ENCODE results near the gene C6orf62.
"Not testable (repeated sequence)": the region's sequence is repeated elsewhere in the genome, so short reads cannot be mapped to it uniquely, and the experiment has no call there.

Gene C6orf62

DNA sequence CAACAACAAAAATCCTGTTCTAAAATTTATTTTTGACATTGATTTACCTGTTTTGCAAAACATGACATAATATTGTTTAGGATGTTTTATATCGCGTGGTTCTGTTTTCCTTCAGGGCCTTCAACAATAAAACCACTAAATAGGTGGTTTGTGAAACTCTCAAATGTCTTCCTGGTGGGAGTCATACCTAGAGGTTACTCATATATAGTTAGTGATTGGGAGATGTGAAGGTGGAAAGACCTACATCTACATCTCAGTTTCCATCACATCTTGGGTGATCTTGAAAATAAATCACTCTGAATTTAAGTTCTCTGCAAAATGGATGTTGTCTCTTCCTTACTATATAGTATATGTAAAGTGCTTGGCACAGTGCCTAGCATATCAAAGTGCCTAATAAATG, 22.9 kb downstream of the C6orf62 start:
- no peak for DNase-seq

DNA sequence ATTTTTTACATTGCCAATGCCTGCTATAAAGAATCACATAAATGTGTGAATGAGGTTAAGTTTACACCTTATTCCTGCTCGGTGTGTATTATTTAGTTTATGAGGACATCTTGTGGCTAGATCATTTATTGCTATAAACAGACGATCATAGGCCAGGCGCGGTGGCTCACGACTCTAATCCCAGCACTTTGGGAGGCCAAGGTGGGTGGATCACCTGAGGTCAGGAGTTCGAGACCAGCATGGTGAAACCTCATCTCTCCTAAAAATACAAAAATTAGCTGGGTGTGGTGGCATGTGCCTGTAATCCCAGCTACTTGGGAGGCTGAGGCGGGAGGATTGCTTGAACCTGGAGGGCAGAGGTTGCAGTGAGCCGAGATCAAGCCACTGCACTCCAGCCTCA, 23.3 kb downstream of the C6orf62 start:
- DNase-seq: peak in 3 of 5 experiments; percentile 17 to 61 (median 23)

DNA sequence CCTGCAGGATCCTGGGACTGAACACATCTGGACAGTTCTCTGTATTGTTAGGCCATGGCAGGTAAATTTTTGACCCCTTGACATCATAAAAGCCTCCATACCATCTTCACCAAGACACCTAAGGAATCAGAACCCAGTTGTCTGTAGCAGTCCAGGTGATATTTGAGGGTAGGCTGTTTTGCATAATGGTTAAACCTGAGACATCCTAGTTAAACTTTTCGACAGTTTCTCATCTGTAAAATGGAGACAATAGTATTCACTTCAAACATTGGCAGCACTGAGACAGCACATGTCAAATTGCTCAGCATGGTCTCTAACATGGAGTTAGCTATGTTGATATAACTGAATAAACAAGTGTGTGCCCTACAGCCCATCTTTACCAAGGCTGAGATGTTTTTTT, 24.8 kb downstream of the C6orf62 start:
- DNase-seq: no peak

DNA sequence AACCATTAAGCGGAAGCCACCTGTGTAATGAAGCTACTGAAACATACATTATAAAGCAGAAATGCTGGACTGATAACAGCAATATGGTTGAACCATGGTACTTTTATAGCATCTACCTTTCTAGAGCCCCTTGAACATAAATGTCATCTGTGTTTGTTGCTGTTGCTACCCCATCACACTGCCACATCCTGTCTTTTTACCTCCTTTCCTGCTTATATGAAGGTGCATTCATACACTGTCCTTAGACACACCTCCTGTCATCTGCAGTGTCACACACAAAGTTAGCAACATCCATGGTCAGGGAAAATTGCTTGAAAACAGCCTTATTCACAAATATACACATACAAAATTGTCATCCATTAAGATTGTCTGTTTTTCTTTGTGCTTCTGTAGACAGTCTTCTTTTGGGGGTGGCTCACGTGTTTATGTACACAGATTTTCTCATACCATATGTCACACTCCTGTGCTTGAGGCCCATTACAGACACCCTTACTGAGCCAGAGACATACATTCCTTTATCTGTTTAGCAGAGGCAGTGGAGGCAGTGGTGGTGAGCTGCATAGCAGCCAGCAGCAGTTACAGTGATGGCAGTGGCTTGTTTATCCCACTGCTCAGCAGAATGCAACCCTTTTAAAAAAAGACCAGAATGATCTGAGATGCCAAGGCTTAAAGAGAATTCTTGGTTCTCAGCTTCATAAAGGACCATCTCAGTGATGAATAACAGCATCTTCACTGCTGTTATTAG, 25.9 kb downstream of the C6orf62 start:
- peak in 1 of 5 experiments; percentile 21 for DNase-seq

DNA sequence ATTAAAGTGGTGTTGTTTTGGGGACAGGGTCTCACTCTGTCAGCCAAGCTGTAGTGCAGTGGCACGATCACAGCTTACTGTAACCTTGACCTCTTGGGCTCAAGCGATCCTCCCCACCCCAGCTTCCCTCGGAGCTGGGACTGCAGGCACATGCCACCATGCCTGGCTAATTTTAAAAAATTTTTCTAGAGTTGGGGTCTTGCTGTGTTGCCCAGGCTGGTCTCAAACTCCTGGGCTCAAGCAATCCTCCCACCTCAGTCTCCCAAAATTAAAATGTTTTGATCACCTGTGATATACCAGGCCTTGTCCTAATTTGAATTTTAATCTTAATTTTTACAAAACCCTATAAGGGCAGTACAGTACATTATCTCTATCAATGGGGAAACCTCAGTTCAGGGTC, 26.5 kb downstream of the C6orf62 start:
- no peak for DNase-seq

DNA sequence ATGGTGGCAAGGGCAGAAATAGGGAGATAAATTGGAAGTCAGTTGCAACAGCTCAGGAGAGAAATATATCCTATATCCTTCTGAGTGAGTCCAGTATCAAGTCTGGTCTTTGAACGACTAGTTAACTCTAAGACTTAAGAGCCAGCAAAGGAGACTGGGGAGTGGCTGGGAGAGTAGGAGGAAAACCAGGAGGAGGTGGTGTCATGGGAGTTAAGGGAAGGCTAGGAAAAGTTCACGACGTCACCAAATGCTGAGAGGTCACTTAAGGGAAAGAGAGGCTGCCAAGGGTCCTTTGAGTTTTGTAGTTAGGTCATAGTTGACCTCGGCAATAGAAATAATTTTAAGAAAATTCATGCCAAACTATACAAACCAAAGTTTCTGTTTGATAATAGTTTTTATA, 27.0 kb downstream of the C6orf62 start:
- DNase-seq: no peak

DNA sequence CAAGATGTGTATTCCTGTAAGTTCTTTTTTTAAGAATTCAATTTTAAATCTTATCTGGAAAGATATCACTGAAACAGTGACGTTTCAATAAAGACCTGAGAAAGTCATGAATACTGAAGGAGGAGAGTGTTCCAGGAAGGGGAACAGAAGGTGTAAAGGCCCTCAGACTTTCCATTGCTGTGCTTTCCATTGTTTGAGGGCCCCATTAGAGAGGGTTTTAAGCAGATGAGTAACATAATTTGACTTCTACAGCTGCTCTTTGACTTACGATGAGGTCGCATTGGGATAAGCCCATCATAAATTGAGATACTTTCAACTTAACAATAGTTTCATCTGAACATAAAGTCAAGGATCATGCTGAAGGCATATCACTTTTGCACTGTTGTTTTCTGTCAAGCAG, 27.4 kb downstream of the C6orf62 start:
- DNase-seq: no peak

DNA sequence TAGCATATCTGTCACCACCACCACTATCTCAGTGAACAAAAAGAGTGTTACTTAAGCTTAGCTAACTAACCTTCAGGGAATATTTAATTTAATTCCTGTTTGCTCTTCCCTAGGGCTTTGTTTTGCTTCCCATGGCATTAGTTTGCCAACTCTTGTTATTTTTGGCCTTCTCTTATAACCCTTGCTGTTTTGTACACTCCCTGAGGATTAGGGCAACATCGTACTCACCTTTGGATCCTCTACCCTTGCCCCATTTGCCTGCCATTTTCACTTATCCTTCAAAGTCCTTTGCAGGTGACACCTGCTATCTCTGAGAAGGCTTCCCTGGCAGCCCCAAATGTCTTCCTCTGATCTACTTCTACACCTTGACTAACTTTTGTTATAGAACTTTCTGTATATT, 28.4 kb downstream of the C6orf62 start:
- no peak for DNase-seq

DNA sequence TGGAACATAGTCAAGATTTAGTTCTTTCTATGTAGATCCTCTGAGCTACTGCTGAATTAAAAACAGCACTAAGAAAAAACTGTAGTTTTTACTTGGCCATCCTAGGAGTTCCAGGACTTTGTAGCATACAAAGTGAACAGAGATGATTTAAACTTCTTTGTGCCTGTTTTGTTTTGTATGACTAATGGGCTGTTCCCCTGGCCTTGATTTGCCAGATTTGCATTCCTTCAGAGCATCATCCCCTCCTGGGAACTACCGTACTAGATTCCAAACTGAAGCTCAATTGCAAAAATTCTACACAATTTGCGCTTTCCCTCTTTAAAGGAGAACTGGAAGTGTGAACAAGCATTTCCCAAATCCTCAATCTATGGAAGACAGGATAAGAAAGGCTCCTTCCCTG, 29.0 kb downstream of the C6orf62 start:
- DNase-seq: no peak

DNA sequence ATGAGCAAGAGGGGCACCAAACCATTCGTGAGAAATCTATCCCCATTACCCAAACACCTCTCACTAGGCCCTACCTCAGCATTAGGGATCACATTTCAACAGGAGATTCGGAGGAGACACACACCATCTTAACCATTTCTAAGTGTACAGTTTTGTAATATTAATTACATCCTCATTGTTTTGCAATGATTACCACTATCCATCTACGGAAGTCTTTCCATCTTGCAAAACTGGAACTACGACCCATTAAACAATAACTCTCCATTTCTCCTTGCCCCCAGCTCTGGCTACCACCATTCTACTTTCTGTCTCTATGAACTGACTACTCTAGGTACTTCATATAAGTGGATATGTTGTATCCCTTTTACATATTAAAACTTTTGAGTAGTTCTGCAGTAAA, 32.0 kb downstream of the C6orf62 start:
- no peak for DNase-seq

DNA sequence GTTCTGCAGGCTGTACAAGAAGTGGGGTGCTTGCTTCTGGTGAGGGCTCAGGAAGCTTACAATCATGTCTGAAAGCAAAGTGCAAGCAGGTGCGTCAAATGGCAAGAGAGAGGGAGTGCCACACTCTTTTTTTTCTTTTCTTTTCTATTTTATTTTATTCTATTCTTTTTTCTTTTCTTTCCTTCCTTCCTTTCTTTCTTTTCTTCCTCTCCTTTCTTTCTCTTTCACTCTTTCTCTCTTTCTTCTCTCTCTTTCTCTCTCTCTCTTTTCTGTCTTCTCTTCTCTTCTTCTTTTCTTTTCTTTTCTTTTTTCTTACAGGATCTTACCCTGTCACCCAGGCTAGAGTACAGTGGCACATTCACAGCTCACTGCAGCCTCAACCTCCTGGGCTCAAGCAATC, 32.5 kb downstream of the C6orf62 start:
- no peak for DNase-seq

DNA sequence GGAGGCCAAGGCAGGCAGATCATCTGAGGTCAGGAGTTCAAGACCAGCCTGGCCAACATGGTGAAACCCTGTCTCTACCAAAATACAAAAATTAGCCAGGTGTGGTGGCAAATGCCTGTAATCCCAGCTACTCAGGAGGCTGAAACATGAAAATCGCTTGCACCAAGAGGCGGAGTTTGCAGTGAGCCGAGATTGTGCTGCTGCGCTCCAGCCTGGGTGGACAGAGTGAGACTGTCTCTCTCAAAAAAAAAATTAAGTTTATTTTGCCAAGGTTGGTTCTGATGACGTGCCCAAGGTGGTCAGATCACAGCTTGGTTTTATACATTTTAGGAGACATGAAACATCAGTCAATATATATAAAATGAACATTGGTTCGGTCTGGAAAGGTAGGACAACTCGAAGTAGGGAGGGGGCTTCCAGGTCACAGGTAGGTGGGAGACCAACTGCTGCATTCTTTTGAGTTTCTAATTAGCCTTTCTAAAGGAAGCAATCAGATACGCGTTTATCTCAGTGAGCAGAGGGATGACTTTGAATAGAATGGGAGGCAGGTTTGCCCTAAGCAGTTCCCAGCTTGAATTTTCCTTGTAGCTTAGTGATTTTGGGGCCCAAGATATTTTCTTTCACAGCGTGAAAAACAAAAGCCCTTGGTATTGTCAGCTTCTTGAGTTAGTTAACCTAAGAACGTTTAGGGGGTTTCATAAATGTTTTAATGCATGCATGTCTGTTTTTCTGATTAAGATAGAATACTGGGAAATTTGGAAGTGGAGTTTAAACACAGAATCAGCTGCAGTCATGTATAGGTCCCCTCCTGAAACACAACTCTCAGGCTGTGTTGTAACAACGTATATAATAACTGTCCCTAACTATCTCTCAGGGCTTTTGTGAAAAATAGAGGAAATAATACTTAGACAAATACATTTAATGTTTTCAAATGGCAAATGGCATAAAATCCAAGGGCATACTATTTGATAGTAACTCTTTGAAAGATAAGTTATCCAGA, 35.4 kb downstream of the C6orf62 start:
- DNase-seq: no peak

DNA sequence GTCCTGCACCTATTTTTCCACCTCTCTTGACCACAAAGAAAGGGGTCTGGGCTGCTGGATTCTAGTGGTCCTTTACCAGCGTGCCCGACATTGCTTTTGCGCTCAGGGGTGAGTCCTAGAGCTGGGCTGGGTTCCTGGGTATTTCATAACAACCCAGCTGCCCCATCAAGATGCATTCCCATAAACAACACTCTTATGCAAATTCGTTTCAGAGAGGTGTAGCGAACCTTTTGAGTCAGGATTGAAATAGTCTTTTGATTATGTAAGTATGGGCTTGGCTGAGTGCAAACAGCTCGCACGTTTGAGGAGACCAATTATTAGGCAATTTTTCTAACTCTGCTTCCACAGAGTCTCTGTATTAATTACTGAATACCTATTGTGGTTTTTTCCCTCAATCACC, 38.4 kb downstream of the C6orf62 start:
- no peak for DNase-seq

DNA sequence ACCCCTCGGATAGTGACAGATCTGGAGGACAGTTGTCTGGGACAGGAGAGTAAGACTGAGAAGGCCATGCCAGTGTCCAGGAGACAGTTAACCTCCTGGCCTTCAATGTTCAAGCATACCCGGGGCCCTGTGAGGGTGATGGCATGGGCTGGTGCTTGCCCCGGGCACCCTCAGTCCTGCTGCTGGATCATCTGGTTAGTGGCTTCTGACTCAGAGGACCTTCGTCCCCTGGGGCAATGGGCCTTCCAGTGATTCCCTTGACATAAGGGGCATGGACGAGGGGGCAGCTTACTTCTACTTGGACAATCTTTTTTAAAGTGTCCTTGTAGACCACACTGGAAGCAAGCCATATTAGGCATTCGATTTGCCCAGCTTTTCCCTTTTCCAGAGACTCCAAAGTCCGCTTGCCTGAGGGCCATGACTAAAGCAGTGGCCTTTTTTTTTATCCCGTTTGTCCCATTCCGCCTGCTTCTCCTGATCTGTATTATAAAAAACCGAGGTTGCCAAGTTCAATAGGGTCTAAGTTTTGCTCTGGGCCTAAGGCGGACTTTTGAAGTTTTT, 40.1 kb downstream of the C6orf62 start:
- DNase-seq: not testable (repeated sequence)

DNA sequence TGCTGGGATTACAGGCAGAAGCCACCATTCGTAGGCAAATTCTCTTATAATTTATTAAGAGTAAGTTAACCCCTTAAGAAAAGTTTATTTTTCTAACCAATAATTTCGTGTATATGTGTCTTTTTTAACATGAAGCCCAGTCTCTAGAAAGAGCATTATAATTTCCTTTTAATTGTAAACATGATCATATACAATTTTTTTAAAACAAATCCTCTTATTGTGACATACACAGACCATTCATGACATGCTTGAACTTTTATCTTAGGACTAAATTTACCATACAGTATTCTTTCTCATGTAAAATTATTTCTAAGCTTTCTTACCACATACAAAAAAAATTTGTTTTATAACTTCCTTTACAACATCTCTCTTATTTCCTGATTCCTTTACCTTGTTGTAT, 45.3 kb downstream of the C6orf62 start:
- no peak for DNase-seq

DNA sequence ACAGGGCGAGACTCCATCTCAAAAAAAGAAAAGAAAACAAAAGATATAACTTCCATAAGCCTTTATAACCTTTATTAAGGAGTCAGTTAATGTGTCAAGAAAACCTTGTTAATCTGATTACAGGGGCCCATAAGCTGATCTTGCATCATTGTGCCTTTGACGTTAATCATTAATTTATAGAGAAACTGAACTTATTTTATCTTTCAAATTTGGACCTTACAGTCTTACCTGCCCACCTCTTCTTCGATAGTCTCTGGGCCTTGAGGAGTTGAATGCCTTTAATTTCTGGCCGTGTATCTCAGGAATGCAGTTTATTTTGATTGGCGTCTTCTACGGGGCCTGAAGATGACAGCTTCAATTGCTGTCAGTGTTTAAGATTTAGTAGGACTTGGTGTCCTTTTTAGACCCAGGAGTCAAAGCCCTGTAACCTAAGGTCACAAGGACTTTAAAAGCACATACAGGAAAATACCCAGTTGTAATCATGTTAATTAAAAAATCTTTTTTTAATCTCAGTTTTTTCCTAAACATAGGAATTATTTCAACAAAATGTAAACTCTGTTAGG, 46.3 kb downstream of the C6orf62 start:
- no peak for DNase-seq

DNA sequence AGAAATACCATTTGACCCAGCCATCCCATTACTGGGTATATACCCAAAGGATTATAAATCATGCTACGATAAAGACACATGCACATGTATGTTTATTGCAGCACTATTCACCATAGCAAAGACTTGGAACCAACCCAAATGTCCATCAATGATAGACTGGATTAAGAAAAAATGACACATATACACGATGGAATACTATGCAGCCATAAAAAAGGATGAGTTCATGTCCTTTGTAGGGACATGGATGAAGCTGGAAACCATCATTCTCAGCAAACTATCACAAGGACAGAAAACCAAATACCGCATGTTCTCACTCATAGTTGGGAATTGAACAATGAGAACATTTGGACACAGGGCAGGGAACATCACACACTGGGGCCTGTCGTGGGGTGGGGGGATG, 47.9 kb downstream of the C6orf62 start:
- DNase-seq: not testable (repeated sequence)

DNA sequence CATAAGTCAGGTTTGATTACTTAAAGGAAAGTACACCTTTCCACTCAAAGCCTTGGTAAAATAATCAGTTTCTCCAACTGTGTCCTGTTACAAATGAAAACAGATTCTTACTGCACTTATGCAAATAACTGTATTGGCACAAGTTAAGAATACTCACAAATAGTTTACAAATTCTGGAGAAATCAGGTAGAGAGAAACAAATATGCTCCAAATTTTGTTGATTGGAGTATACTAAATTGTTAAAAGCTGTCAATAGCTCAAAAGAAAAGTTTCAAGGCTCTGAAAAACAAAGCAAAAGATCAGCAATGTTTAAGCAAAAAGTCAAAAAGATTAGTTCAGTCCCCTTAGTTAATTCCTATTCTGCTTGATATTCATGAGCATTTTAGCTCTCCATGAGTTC, 48.5 kb downstream of the C6orf62 start:
- DNase-seq: not testable (repeated sequence)

DNA sequence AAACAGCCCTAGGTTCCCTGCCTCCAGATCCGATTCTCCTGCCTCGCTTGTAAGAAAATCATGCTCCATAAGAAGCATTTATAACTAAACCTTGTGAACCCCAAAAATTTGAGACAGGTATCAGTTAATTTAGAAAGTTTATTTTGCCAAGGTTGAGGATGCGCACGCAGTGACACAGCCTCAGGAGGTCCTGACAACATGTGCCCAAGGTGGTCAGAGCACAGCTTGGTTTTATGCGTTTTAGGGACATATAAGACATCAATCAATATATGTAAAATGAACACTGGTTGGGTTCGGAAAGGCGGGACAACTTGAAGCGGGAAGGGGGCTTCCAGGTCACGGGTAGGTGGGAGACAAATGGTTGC, 50.0 kb downstream of the C6orf62 start:
- DNase-seq: no peak

DNA sequence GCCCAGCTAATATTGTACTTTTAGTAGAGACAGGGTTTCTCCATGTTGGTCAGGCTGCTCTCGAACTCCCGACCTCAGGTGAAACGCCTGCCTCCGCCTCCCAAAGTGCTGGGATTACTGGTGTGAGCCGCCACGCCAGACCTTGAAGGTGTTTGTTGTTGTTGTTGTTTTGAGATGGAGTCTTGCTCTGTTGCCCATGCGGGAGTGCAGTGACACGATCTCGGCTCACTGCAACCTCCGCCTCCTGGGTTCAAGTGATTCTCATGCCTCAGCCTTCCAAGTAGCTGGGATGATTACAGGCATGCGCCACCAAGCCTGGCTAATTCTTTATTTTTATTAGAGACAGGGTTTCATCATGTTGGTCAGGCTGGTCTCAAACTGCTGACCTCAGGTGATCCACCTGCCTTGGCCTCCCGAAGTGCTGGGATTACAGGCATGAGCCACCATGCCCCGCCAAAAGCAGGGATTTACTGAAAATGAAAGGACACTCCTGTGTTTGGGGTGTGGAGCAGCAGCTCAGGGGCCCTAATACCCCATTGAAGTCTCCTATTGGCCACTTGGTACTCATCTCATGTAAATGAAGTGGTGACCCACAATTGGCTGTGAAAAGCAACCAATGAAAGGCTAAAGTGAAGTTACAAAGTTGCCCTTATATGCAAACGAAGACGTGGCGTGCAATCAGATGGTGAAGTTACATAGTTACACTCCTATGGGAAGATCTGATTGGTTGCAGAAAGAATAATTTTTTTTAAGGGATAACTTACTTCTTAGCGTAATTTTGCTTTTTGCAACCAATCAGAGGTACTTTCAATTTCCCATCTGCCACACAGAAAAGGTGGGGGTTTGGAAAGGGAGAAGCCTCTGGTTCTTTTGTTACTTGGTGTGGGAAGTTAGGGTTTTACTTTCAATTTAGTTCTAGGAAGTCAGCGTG, 50.6 kb downstream of the C6orf62 start:
- peak in 2 of 5 experiments; percentile 1 to 64 for DNase-seq

DNA sequence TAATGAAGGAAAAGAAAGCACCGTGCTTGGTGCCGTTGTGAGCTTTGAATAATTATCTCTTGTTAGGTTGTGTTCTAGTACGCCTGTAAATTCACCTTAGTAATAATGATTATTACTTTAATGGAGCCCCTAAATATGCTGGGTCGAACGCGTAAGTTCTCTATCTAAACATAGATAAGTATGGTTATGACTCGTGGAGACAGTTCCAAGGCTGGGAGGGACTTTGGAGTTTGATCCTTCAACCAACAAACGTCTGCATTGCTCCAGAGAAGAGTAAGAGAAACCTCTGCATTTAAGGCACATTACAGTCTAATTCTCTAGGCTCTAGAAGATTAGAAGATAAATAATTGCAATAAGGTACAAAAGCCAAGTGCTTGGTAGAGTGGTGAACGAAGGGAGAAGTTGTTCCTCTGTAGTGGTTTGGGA, 51.6 kb downstream of the C6orf62 start:
- no peak for DNase-seq

Measured in T-helper 2 cell (primary cell).